Suprapubic skin (tissue), 4 donors: ENCODE results near the gene CACNB3. TPM values are rescaled to one million over a fixed set of nuclear protein-coding genes. Genes with fewer than 3 reads are reported as not detected.

Experiments
- DNase-seq, 2 donors: peaks; one replicate each; pipeline ENCODE4 v3.0.0-alpha.2; 2019; ENCODE audit warnings: low spot score in 2 of 2
- H3K27ac ChIP-seq: fragments of 200-600 bp; sonication (generic); one replicate; pipeline ENCODE4 v1.5.1; 2019
- H3K27me3 ChIP-seq: fragments of 200-600 bp; sonication (generic); one replicate; pipeline ENCODE4 v1.5.1; 2019
- H3K36me3 ChIP-seq: fragments of 200-600 bp; sonication (generic); one replicate; pipeline ENCODE4 v1.5.1; 2019
- H3K4me1 ChIP-seq: fragments of 200-600 bp; sonication (generic); one replicate; pipeline ENCODE4 v1.5.1; 2019
- H3K4me3 ChIP-seq: fragments of 200-600 bp; sonication (generic); one replicate; pipeline ENCODE4 v1.5.1; 2019; ENCODE audit warnings: mild to moderate bottlenecking
- H3K9me3 ChIP-seq: fragments of 200-600 bp; sonication (generic); one replicate; pipeline ENCODE4 v1.5.1; 2019
- EP300 ChIP-seq: sonication (generic); formaldehyde crosslinking; IDR thresholded peaks from one replicate; pipeline ENCODE4 v1.6.1; 2017; ENCODE audit warnings: antibody characterized with exemption
- POLR2A ChIP-seq, 2 donors: fragments of 450-650 bp; IDR thresholded peaks; one replicate each; pipeline ENCODE4 v1.6.1; 2017; ENCODE audit warnings: antibody characterized with exemption in 2 of 2, mild to moderate bottlenecking in 2 of 2, moderate library complexity in 2 of 2
- POLR2AphosphoS5 ChIP-seq, 3 donors: sonication (generic); formaldehyde crosslinking; IDR thresholded peaks; one replicate each; pipeline ENCODE4 v1.6.1; 2017; ENCODE audit warnings: antibody characterized with exemption in 3 of 3
- WGBS: methylation state at CpG from one replicate; pipeline ENCODE4 v1.1.5; 2018; 5-methylcytosine and 5-hydroxymethylcytosine counted together
- total RNA-seq, 4 donors: library from RNA; depleted of rRNA; stranded (reverse); fragments of >200 nt; gene quantifications; one replicate each; pipeline ENCODE4 v1.1.0, GENCODE V29; 2016
- TF ChIP-seq, protein P1 (sequence below), 2 donors: fragments of 200-600 bp in 1 of 2; fragments of 450-650 bp in 1 of 2; sonication (generic) in 1 of 2; IDR thresholded peaks; one replicate each; pipeline ENCODE4 v1.5.1; 2016 to 2019; ENCODE audit warnings: antibody characterized with exemption in 2 of 2, mild to moderate bottlenecking in 1 of 2, moderate library complexity in 1 of 2

CACNB3 gene
- total RNA-seq, 4 donors from 2014 or later: 12.3 to 27.8 (median 17.3) TPM

- 0% methylated on average over 16 of the region's 70 CpGs for WGBS
- Histone ChIP-seq H3K27me3 (no peaks in the 10 kb centered on the region), H3K36me3 (no peaks in the 10 kb centered on the region), H3K4me1 (peaks cover 49% of the 10 kb centered on the region), H3K4me3 (peak overlapping the region; percentile 75), H3K9me3 (no peaks in the 10 kb centered on the region), H3K27ac (peak overlapping the region; percentile 66)
- DNase-seq: peak; percentile 89 to 92
- TF ChIP-seq EP300: no peak
- TF ChIP-seq, protein P1, sequence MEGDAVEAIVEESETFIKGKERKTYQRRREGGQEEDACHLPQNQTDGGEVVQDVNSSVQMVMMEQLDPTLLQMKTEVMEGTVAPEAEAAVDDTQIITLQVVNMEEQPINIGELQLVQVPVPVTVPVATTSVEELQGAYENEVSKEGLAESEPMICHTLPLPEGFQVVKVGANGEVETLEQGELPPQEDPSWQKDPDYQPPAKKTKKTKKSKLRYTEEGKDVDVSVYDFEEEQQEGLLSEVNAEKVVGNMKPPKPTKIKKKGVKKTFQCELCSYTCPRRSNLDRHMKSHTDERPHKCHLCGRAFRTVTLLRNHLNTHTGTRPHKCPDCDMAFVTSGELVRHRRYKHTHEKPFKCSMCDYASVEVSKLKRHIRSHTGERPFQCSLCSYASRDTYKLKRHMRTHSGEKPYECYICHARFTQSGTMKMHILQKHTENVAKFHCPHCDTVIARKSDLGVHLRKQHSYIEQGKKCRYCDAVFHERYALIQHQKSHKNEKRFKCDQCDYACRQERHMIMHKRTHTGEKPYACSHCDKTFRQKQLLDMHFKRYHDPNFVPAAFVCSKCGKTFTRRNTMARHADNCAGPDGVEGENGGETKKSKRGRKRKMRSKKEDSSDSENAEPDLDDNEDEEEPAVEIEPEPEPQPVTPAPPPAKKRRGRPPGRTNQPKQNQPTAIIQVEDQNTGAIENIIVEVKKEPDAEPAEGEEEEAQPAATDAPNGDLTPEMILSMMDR (IDR thresholded peaks at IDR 0.05): peak; percentile 89 to 100
- TF ChIP-seq POLR2AphosphoS5 (IDR thresholded peaks at IDR 0.05): peak in 1 of 3 donors; percentile 8
These were observed 3.8 kb upstream of the CACNB3 start for GRCh38 chr12:48814262-48815125.

DNA sequence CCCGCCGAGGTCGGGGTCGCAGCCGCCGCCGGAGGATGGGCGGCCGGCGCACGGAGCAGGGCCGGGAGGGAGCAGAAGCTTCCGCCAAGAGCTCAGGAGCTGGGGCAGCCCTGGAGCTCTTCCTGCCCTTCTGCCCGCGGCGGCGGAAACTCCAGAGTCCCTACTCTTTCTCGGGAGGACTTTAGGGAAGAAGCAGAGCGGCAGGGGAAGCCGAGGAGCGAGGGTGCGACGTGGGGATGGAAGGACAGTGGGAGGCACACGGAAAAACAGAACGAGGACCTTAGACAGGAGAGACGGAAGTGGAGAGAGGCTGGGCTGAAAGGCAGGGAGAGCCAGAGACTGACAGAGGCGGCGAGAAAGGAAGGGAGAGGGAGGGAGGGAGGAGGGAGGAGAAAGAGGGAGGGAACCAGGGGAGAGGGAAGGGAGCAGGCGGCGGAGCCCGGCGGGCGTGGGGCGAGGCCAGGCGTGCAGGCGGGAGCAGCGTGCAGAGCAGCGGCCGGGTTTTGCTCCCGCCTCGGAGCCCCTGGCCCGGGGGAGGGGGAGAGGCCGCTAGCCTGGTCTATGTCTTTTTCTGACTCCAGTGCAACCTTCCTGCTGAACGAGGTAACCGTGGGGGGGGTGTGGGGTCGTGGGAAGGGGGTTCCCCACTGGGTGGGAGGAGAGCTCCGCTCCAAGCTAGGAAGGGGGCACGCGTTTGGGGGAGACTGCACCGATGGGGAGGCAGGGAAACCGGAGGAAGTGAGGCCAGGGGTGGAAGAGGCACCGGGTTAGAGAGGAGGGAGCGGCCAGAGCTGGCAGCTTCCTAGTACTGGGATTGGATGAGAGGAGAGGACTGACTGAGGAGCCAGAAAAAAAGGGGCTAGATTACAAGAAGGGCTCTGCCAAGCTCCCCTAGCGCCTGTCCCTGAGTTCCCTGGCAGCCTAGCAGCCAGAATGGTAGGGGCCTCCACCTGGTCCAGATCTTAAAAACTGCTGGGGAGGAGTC lies 2.9 kb upstream of the CACNB3 start:
- peak; percentile 87 to 90 for DNase-seq
- Histone ChIP-seq H3K27me3 (no peaks in the 10 kb centered on the region), H3K36me3 (no peaks in the 10 kb centered on the region), H3K9me3 (no peaks in the 10 kb centered on the region), H3K27ac (peak overlapping the region; percentile 66), H3K4me3 (peak overlapping the region; percentile 75), H3K4me1 (peaks cover 49% of the 10 kb centered on the region)
- TF ChIP-seq, protein P1 (IDR thresholded peaks at IDR 0.05): no peak
- TF ChIP-seq POLR2AphosphoS5 (IDR thresholded peaks at IDR 0.05): peak in 1 of 3 donors; percentile 17
- 1% methylated on average over 52 of the region's 54 CpGs for WGBS

DNA sequence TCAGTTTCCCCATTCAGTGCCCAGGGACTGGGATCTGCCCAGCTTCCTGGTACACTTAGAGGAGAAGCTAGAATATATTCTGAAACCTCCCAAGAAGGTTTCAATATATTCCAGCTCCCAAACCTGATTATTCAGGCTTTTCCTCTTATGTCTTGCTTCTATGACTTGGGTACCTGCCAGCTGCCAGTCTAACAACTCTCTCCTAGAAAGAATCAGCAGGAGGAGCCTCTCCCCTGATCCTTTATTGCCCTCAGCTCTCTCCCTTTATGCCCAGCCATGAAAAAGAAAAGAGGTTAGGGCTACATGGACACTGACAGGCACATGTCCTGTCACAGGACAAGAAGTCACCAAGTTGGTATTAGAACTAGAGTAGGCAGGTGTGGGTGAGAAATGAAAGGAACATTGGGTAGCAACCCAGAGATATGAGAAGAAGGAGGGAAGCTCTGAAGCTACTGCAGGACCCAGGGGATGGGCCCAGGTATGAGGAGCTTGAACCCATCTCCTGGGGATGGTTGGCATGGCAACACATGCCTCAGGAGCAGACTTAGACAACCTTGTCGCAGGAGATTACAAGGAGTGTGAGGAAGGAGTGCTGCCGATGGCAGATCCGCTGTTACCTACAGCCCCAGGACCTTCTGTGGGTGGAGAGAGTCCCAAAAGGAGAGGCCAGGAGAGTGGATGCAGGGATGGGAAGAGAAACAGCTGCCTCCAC lies 2.0 kb upstream of the CACNB3 start:
- TF ChIP-seq POLR2A (IDR thresholded peaks at IDR 0.05): no peak
- no peak for TF ChIP-seq POLR2AphosphoS5 (IDR thresholded peaks at IDR 0.05)
- TF ChIP-seq EP300: no peak
- TF ChIP-seq, protein P1 (IDR thresholded peaks at IDR 0.05): no peak
- peaks cover 49% of the 10 kb centered on the region for H3K4me1 ChIP-seq
- H3K27me3 ChIP-seq: no peaks in the 10 kb centered on the region
- H3K36me3 ChIP-seq: no peaks in the 10 kb centered on the region
- no peak overlapping the region for H3K27ac ChIP-seq
- peak overlapping the region; percentile 75 for H3K4me3 ChIP-seq
- no peaks in the 10 kb centered on the region for H3K9me3 ChIP-seq
- 67% methylated on average over 3 of the region's 3 CpGs for WGBS
- no peak for DNase-seq

DNA sequence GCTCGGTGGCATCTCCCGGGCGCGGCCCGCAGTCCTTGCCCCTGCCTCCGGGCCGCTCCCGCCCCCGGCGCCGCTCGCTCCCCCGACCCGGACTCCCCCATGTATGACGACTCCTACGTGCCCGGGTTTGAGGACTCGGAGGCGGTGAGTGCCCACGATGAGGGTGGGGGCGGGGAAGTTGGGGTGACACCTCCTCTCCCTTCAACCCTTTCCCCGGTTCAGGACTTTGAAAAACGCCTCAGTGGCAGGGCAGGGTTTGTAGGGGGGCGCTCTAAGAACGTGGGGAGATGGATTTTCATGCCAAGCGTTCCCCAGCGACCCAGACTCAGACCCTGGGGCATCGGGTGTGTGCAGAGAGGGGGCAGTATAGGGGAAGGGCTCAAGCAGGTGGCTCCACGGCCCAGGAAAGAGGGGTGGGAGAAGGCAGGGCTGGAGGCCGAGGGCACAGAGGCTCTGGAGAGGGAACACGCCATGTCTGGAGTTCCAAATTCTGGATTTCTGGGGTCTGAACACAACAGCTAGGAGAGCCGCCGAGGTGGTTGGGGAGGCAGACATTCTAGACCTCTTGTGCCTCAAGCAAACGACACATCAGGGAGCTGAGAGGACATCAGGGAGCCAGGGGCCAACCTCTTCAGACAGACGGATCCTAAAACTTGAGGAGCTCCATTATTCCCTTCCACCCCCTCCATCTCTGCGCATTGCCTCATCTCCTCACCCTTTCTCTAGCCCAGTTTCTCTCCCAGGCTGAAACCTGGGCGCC lies 715 bp downstream of the CACNB3 start:
- peaks cover 43% of the 10 kb centered on the region for H3K4me1 ChIP-seq
- H3K4me3 ChIP-seq: peak overlapping the region; percentile 78
- H3K27me3 ChIP-seq: no peaks in the 10 kb centered on the region
- H3K27ac ChIP-seq: no peak overlapping the region
- H3K36me3 ChIP-seq: peaks cover 9% of the 10 kb centered on the region
- no peak for DNase-seq
- no peaks in the 10 kb centered on the region for H3K9me3 ChIP-seq
- 43% methylated on average over 16 of the region's 37 CpGs for WGBS
- no peak for TF ChIP-seq EP300
